Measurements from ENCODE around the gene RALA. TPM values are rescaled to one million over a fixed set of nuclear protein-coding genes. Genes with fewer than 3 reads are reported as not detected.

The RALA gene
- total RNA-seq, 4 donors from 2014 or later: 20.5 to 31.0 (median 26.3) TPM

DNA sequence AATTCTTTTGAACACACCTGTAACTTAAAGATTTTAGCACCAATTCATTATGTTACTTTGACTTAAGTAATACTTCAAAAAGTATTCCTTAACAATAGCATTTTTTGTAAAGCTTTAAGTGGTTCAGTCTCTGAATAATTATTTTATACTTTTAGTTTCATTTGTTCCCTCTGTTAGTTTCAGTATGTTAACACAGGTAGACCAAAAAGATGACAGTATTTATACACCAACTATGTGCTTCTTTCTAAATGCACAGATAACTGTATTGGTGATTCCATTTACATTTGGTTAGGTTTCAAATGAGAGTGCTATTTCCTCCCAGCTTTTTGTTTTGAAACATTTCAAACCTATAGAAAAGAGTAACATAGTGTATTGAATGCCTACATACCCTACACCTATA is 14.0 kb downstream of the RALA start:
- Histone ChIP-seq H3K27ac (no peak overlapping the region), H3K27me3 (no peaks in the 10 kb centered on the region), H3K4me3 (no peak overlapping the region), H3K9me3 (no peaks in the 10 kb centered on the region), H3K36me3 (no peaks in the 10 kb centered on the region), H3K4me1 (peaks cover 0 to 10% (median 2%) of the 10 kb centered on the region in 4 donors)
- TF ChIP-seq, protein P1, sequence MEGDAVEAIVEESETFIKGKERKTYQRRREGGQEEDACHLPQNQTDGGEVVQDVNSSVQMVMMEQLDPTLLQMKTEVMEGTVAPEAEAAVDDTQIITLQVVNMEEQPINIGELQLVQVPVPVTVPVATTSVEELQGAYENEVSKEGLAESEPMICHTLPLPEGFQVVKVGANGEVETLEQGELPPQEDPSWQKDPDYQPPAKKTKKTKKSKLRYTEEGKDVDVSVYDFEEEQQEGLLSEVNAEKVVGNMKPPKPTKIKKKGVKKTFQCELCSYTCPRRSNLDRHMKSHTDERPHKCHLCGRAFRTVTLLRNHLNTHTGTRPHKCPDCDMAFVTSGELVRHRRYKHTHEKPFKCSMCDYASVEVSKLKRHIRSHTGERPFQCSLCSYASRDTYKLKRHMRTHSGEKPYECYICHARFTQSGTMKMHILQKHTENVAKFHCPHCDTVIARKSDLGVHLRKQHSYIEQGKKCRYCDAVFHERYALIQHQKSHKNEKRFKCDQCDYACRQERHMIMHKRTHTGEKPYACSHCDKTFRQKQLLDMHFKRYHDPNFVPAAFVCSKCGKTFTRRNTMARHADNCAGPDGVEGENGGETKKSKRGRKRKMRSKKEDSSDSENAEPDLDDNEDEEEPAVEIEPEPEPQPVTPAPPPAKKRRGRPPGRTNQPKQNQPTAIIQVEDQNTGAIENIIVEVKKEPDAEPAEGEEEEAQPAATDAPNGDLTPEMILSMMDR (IDR thresholded peaks at IDR 0.05): no peak
- no peak for TF ChIP-seq POLR2A (IDR thresholded peaks at IDR 0.05)
- DNase-seq: no peak

DNA sequence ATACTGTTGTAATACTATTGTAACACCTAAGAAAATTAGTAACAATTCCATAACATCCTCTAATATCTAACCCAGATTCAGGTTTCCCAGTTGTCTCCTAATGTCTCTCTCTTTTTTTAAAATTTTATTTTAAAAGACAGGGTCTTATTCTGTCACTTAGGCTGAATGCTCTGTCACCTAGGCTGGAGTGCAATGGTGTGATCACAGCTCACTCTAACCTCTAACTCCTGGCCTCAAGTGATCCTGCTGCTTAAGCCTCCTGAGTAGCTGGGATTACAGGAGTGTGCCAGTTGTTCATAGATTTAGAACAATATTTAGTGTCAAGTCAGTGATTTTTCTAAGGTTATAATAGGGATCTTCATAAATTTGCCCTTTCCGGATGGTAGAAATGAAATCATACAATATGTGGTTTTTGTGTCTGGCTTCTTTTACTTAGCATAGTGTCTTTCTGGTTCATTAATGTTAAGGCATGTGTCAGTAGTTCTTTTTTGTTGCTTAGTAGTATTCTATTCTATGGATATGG is 14.7 kb downstream of the RALA start:
- no peak for TF ChIP-seq POLR2A (IDR thresholded peaks at IDR 0.05)
- TF ChIP-seq, protein P1 (IDR thresholded peaks at IDR 0.05): no peak
- no peaks in the 10 kb centered on the region for H3K36me3 ChIP-seq
- H3K27me3 ChIP-seq: no peaks in the 10 kb centered on the region
- DNase-seq: no peak
- no peaks in the 10 kb centered on the region for H3K9me3 ChIP-seq
- no peak overlapping the region for H3K27ac ChIP-seq
- peaks cover 0 to 10% (median 2%) of the 10 kb centered on the region in 4 donors for H3K4me1 ChIP-seq
- H3K4me3 ChIP-seq: no peak overlapping the region

DNA sequence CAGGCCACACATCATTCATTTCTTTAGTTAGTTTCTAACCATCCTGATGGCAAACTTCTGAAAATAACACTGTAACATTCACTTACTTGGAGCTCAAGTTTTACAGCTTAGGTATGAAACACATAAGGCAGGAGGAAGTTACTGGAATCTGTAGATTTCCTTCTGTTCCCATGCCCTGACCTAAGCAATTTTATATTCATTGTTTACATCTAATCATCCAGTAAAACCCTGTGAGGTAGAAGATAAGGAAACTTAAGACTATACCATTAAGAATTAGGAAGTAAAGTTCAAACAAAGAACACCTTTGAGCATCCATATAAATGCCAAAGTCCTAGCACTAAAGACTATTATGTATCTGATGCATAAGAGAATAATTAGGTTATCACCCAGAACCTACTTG is 19.5 kb downstream of the RALA start:
- Histone ChIP-seq H3K27me3 (no peaks in the 10 kb centered on the region), H3K4me3 (no peak overlapping the region), H3K27ac (peak overlapping the region in 1 of 4 donors; percentile 3), H3K4me1 (peaks cover 0 to 7% (median 2%) of the 10 kb centered on the region in 4 donors), H3K9me3 (no peaks in the 10 kb centered on the region), H3K36me3 (no peaks in the 10 kb centered on the region)
- DNase-seq: no peak
- TF ChIP-seq POLR2A (IDR thresholded peaks at IDR 0.05): no peak
- TF ChIP-seq, protein P1 (IDR thresholded peaks at IDR 0.05): no peak

DNA sequence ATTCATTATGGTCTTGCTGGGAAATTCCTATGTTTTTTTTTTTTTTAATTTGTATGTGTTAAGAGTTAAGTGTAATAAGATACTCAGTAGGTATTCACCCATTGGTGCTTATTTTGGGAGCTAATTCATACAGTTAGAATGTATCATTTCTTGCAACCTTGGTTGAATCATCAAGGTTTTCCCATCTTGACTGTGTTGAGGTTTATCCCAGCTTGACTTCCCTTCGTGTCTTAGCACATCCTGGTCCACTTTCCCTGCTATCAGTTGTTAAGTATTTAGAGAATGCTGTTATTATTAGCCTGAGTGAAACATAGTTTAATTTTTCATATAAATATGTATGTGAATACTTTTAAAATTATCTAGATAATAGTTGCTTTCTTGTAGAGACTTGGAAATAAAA is 20.8 kb downstream of the RALA start:
- no peaks in the 10 kb centered on the region for H3K9me3 ChIP-seq
- H3K36me3 ChIP-seq: no peaks in the 10 kb centered on the region
- no peaks in the 10 kb centered on the region for H3K27me3 ChIP-seq
- no peak overlapping the region for H3K4me3 ChIP-seq
- TF ChIP-seq POLR2A (IDR thresholded peaks at IDR 0.05): no peak
- TF ChIP-seq, protein P1 (IDR thresholded peaks at IDR 0.05): no peak
- no peak for DNase-seq
- no peak overlapping the region for H3K27ac ChIP-seq
- peaks cover 0 to 7% (median 2%) of the 10 kb centered on the region in 4 donors for H3K4me1 ChIP-seq

DNA sequence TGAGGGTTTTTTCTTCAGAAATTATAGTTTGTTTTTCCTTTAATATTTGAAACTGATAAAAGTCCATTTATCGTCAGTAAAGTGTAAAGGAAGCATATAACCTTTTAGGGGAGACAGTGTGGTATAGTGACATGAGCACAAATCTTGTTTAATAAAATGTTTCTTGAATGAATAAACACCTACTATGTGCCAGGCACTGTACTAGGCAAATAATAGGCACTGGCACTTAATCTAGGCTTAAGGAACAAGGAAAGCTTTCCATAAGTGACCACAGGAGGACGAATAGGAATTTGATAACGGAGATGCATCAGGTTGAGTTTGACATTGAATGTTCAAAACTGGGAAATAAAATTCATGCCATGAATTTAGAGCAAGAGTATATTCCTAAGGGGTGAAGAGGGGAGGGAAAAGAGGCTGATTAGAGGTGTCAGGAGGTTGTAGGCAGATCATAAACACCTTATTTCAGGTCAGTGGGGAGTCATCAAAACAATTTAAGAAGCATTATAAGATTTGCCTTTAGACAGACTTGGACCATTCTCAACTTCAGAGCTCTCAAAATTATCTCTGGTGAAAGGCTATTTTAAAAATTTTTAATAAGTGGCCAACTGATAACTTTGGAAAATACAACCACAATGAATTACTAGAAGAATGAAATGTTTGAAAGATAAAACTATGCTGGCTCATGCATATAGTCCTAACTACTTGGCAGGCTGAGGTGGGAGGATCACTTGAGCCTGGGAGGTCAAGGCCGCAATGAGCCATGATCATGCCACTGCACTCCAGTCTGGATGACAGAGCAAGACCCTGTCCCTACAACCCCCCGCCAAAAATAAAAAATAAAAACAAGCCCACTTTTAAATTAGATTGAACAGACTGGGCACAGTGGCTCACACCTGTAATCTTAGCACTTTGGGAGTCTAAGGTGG is 22.4 kb downstream of the RALA start:
- Histone ChIP-seq H3K27ac (no peak overlapping the region), H3K9me3 (no peaks in the 10 kb centered on the region), H3K27me3 (no peaks in the 10 kb centered on the region), H3K36me3 (no peaks in the 10 kb centered on the region), H3K4me3 (no peak overlapping the region), H3K4me1 (peaks cover 0 to 7% (median 2%) of the 10 kb centered on the region in 4 donors)
- no peak for DNase-seq
- TF ChIP-seq POLR2A (IDR thresholded peaks at IDR 0.05): no peak
- TF ChIP-seq, protein P1 (IDR thresholded peaks at IDR 0.05): no peak

All from Peyer's patch (tissue), 4 donors.